Middle frontal gyrus (tissue), 1 donor: ENCODE measurements around the gene COG5.

Experiments used
- DNase-seq: peaks from one replicate; pipeline ENCODE4 v3.0.0-alpha.2; 2015; ENCODE audit warnings: low spot score; ENCODE audit errors: extremely low spot score

Gene COG5

DNA sequence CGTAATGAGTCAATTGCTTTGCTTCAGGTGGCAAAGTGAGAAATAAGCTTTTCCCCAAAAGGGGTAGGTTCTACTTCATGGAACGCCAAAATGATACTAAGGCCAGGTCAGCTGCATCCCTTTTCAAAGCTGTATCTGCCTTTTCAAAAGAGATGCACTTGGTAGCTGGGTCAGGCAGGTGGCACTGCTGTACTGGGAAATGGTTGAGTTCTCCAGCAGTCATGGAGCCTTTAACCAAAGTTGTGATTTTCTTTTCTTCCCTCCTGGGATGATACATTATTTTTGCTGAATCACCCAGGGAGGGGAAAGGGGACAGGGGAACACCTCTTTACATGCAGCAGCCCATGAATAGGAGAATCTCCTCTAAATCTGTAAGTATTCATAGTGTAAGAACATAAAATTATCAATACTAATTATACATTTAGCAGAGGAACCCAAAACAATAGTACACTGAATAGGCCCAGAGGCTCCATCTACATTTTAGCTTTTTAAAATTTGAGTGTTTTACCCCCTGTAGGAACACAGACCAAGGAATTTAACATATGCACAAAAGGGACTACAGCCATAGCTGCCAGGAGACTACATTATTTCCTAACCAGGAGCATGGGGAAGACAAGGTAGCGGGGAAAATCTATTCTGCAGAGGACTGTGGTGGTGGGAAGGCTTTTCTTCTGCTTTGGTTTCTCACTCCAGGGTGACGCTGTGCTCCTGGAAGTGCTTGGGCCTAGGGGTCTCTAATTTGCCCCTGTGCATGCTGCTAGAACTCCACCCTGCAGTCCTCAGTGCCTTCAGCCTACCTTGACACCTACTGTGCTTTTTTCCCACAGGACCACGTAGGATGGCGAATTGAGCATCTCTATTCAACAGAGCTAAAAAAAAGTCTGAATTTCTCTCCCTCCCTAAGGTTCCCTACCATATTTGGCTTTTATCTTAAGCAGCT is 100.3 kb downstream of the COG5 start:
- no peak for DNase-seq

- no peak for DNase-seq
Measured at GRCh38 chr7:107461938-107462533, 101.7 kb downstream of the COG5 start.

GRCh38 chr7:107453388-107453787 is 110.3 kb downstream of the COG5 start:
- no peak for DNase-seq

DNA sequence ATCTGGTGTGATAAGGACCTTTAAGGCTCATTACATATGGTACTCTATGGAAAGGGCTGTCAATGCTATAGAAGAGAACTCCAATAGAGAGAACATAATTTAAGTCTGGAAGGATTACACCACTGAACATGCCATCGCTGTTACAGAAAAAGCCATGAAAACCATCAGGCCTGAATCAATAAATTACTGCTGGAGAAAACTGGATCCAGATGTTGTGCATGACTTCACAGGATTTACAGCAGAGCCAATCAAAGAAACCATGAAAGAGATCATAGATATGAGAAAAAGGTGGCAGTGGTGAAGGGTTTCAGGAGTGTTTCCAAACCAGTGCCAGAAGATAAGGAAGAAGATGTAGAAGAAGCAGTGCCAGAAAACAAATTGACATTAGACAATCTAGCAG is 112.8 kb downstream of the COG5 start:
- DNase-seq: no peak

DNA sequence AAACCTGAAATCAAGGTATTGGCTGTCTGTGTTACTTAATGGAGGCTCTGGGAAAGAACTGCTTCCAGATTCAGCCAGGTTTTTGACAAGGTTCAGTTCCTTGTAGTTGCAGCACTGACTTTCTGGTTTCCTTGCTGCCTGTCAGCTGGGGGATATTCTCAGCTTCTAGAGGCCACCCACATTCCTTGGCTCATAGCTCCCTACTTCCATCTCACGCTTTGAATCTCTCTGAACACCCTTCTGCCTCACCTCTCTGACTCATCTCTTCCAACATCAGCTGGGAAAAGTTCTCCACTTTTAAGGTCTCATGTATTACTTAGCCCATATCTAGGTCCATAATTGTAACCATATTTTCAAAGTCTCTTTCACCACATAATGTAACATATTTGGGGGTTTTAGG is 116.7 kb downstream of the COG5 start:
- DNase-seq: no peak

- no peak for DNase-seq
Measured at GRCh38 chr7:107446531-107446930, 117.2 kb downstream of the COG5 start.

DNA sequence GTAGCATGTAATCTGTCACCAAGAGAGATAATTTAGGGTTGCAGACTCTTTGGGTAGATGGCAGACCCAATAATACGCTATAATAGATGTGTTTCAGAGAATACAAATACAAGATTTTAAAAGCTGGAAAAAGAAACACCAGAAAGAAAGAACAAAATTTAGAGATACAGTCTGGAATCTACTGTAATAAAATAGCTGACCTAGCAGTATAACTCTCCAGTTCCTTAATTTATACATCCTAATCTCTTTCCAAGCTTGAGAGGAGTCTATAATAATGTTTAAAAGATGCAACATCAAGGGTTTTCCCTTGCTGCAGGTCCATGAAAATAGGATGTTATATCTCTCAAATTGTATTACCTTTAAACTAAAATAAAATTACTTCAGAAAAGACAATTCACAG is 121.0 kb downstream of the COG5 start:
- DNase-seq: no peak

- DNase-seq: no peak
Measured at GRCh38 chr7:107441581-107442422, 121.9 kb downstream of the COG5 start.

- no peak for DNase-seq
Measured at GRCh38 chr7:107439025-107439424, 124.7 kb downstream of the COG5 start.

DNA sequence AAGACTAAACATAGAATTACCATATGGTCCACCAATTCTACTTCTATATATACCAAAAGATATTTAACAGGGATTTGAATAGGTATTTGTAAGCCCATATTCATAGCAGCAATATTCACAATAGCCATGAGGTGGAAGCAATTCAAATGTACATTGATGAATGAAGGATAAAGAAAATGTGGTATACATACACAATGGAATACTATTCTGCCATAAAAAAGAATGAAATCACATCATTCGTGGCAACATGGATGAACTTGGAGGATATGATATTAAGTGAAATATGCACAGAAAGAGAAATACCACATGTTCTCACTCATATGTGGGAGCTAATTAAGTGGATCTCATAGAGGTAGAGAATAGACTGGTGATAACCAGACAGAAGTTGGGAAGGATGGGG is 128.0 kb downstream of the COG5 start:
- DNase-seq: no peak

GRCh38 chr7:107432261-107432660 is 131.5 kb downstream of the COG5 start:
- no peak for DNase-seq

DNA sequence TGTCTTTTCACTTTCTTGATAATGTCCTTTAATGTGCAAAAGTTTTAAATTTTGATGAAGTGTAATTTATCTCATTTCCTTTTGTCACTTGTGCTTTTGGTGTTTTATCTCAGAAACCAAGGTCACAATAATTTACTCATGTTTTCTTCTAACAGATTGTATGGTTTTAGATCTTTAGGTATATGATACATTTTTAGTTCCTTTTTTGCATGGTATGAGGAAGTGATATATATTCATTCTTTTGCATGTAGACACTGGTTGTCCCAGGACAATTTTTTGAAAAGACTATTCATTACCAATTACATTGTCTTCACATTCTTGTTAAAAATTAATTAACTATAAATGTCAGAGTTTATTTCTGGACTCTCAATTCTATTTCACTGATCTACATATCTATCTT is 133.7 kb downstream of the COG5 start:
- no peak for DNase-seq

DNA sequence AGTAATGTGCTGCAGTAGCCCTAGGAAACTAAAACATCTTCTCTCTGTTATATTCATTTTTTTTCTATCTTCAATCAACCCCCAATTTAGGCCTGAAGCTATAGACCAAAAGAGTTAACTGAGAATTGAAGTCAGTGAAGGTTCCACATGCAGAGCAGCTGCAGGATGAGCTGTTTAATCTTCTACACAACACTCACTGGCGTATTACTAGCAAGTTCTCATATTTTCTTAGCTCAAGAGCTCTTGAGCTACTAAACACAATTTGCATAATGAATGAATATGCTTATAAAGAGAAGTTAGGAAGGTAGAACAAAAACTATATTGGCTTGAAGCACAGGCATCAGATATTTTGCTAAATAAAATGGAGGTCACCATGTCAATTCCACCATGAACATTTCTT is 135.1 kb downstream of the COG5 start:
- no peak for DNase-seq

GRCh38 chr7:107427462-107427861 is 136.3 kb downstream of the COG5 start:
- DNase-seq: no peak

DNA sequence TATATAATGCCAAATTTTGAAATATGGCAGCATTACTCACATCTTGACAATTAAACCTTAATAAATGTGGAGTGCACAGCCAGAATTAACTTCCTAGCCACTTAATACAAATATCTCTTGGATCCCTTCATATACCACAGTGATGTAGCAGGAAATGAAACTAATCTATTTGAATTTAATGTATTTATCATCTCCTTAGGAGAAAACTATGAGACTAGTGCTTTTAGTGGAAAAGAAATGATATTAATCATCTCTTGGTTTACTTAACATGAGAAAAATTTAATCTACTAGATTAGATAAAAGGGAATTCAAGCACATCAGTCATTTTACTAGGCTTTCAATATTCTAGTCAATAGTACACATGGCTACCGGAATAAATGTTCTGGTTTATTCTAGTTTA is 149.5 kb downstream of the COG5 start:
- no peak for DNase-seq

DNA sequence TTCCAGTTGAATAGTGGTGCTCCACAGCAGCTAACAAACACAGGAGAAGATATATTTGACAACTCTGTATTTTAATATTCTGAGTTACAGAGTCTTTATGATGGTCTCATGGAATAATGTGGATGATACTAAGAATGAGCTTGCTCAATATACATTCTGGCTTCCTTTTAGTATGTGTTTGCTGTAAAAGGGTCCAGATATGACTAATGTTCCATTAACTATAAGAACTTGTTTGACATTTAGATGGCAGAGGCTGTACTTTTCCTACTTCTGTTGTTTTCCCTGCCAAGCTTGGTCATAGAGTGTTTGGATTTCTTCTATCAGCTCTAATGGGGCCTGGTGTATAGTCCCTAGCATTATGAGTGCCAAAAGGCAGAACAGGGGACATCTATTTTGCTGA is 155.4 kb downstream of the COG5 start:
- DNase-seq: no peak

DNA sequence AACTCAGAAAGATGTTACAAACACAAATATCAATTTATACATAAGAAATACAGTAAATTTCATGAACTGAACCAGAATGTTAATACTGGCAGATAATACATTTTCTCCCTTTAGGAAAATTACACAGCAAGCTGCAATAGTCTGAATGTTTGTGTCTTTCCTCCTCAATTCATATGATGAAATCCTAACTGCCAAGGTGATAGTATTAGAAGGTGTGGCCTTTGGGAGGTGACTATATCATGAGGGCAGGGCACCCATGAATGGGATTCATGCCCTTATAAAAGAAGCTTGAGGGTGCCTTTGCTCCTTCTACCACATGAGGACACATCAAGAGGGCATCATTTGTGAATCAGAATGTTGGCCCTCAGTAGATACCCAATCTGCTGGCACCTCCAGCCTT is 158.2 kb downstream of the COG5 start:
- DNase-seq: no peak

DNA sequence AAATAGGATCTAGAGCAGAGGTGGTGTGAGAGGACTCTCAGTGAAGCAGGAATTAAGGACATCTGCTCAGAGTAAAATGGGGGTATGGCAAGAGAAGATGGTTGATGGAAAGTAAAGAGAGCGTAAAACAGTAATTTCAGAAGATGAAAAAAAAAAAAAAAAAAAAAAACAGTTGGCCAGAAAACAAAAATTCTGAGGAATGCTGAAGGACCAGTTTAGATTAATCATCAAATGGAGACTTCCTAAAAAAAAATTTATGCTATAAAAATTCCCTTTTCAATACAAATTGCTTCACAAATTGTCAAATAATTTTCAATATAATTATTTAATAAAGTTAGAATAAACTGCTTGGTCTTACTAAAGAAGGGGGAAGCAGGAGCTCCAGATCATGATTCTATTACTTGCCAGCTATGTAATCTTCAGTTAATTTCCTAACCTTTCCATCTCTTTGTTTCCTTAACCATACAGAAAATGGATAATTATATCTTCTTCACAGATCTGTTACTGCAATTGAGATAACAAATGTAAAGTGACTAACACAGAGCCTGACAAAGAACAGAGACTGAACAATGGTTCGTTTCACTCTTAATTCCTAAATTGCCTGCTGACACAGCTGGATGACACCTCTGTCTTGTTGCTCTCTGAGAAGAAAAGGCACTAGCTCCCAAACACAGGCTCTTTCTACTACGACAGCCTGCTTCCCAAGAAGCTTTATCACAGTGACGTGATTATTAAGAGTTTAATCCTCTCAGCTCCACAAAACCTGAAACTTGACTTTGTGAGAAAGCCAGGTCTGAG is 158.8 kb downstream of the COG5 start:
- DNase-seq: no peak

- no peak for DNase-seq
Measured at GRCh38 chr7:107398161-107398560, 165.6 kb downstream of the COG5 start.

- no peak for DNase-seq
Measured at GRCh38 chr7:107396990-107397389, 166.7 kb downstream of the COG5 start.

DNA sequence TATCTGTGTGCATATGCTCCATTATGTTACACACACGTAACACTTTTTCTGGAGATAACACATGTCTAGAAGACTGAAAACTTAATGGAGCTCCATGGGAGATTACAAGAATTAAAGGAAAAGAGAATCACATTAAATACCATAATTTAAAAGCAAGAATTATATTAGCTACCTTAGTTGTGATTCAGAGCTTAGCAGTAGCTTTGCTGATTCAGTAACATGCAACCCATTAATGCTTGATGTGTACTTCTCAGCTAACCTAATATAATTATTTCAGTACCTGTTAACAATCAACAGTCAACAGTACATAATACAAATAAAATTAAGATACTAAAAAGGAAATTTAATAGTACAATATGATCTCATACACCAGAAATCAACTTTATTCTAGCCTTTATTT is 167.6 kb downstream of the COG5 start:
- no peak for DNase-seq
